Measurements from ENCODE around the gene DOK4.

Gene DOK4

GRCh38 chr16:57432989-57433388, 53.3 kb downstream of the DOK4 start:
- H3K27ac ChIP-seq: peak overlapping the region; percentile 50
- no peak for TF ChIP-seq ZFX (IDR thresholded peaks at IDR 0.05; ENCODE audit: borderline replicate concordance)
- TF ChIP-seq CTCF (IDR thresholded peaks at IDR 0.05): no peak

GRCh38 chr16:57432505-57432904, 53.8 kb downstream of the DOK4 start:
- H3K27ac ChIP-seq: peak overlapping the region; percentile 50
- TF ChIP-seq CTCF (IDR thresholded peaks at IDR 0.05) (no peak), ZFX (IDR thresholded peaks at IDR 0.05; ENCODE audit: borderline replicate concordance) (no peak)

GRCh38 chr16:57430955-57431354, 55.3 kb downstream of the DOK4 start:
- TF ChIP-seq CTCF (IDR thresholded peaks at IDR 0.05) (no peak), ZFX (IDR thresholded peaks at IDR 0.05; ENCODE audit: borderline replicate concordance) (no peak)
- H3K27ac ChIP-seq: no peak overlapping the region

- TF ChIP-seq CTCF (IDR thresholded peaks at IDR 0.05) (no peak), ZFX (IDR thresholded peaks at IDR 0.05; ENCODE audit: borderline replicate concordance) (no peak)
- H3K27ac ChIP-seq: no peak overlapping the region
Measured at GRCh38 chr16:57427824-57428223, 58.5 kb downstream of the DOK4 start.

- TF ChIP-seq CTCF (IDR thresholded peaks at IDR 0.05) (no peak), ZFX (IDR thresholded peaks at IDR 0.05; ENCODE audit: borderline replicate concordance) (no peak)
- no peak overlapping the region for H3K27ac ChIP-seq
Measured at GRCh38 chr16:57427307-57427706, 59.0 kb downstream of the DOK4 start.

- H3K27ac ChIP-seq: no peak overlapping the region
- TF ChIP-seq CTCF (IDR thresholded peaks at IDR 0.05) (no peak), ZFX (IDR thresholded peaks at IDR 0.05; ENCODE audit: borderline replicate concordance) (no peak)
Measured at GRCh38 chr16:57426356-57426755, 59.9 kb downstream of the DOK4 start.

- no peak overlapping the region for H3K27ac ChIP-seq
- TF ChIP-seq CTCF (IDR thresholded peaks at IDR 0.05): no peak
- no peak for TF ChIP-seq ZFX (IDR thresholded peaks at IDR 0.05; ENCODE audit: borderline replicate concordance)
Measured at GRCh38 chr16:57424583-57424982, 61.7 kb downstream of the DOK4 start.

All from 22Rv1 (cell line).